Ishikawa (cell line): ENCODE results near the gene AGPAT3.

Experiments used
- CEBPB ChIP-seq: IDR thresholded peaks from 2 replicates; pipeline ENCODE4 v1.6.1; 2012
- CREB1 ChIP-seq: IDR thresholded peaks from 2 replicates; pipeline ENCODE4 v1.6.1; 2012; ENCODE audit warnings: low read depth
- EGR1 ChIP-seq: IDR thresholded peaks from 2 replicates; pipeline ENCODE4 v1.6.1; 2012
- EP300 ChIP-seq: IDR thresholded peaks from 2 replicates; pipeline ENCODE4 v1.6.1; 2012; ENCODE audit warnings: borderline replicate concordance
- FOXM1 ChIP-seq: IDR thresholded peaks from 2 replicates; pipeline ENCODE4 v1.6.1; 2012; ENCODE audit warnings: low read depth, borderline replicate concordance
- NFIC ChIP-seq: IDR thresholded peaks from 2 replicates; pipeline ENCODE4 v1.6.1; 2012
- RAD21 ChIP-seq: IDR thresholded peaks from 2 replicates; pipeline ENCODE4 v1.6.1; 2012; ENCODE audit warnings: low read depth
- TAF1 ChIP-seq: IDR thresholded peaks from 2 replicates; pipeline ENCODE4 v1.6.1; 2012; ENCODE audit warnings: low read depth, mild to moderate bottlenecking
- TCF12 ChIP-seq: IDR thresholded peaks from 2 replicates; pipeline ENCODE4 v1.6.1; 2012; ENCODE audit warnings: low read depth
- YY1 ChIP-seq: IDR thresholded peaks from 2 replicates; pipeline ENCODE4 v1.6.1; 2012; ENCODE audit warnings: low read depth
- ZBTB7A ChIP-seq: IDR thresholded peaks from 2 replicates; pipeline ENCODE4 v1.6.1; 2012; ENCODE audit warnings: low read depth
- TF ChIP-seq, protein P1 (sequence below): IDR thresholded peaks from 2 replicates; pipeline ENCODE4 v1.6.1; 2012
- TF ChIP-seq, protein P2 (sequence below): IDR thresholded peaks from 2 replicates; pipeline ENCODE4 v1.6.1; 2012
- TF ChIP-seq, protein P3 (sequence below): IDR thresholded peaks from 2 replicates; pipeline ENCODE4 v1.6.1; 2012; ENCODE audit warnings: low read depth, mild to moderate bottlenecking

DNA sequence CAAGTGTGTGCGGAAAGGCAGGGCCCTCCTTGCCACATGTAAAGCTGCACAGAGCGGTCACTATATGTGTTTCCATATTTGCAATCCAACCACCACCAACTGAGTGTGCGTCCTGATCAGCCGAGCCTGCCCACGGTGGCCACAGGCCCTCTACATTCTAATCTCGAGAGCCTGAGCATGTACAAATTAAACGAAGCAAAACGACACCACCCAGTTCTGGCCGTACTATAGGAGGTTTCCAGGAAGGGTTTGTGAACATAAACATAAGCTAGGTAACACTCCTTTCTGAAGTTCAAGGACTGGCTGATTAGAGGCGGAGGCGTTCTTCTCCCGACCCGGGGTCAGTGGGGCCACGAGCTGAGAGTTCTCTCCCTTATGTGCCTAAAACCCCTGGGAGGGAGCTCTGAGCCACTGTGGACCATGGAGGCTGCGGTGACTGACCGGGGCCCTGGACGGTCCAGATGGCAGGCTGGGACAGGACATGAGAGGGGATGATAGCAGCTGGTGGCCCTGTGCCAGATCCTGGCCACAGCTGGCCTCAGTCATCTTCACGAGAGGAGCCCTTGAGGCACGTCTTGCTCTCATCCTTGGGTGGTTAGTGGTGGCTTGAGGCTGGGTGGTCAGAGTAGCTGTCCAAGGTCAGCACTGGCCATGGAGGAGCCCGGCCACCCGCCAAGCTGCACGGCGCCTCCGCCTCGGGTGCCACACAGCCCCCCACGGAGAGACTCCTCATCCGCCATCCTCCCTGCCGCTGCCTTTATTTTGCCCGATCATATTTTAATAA, 108.0 kb downstream of the AGPAT3 start:
- TF ChIP-seq EP300 (no peak), YY1 (no peak), CEBPB (no peak), ZBTB7A (no peak), TAF1 (no peak), RAD21 (no peak), EGR1 (no peak), FOXM1 (no peak), NFIC (no peak), TCF12 (no peak), CREB1 (no peak)
- TF ChIP-seq, protein P1, sequence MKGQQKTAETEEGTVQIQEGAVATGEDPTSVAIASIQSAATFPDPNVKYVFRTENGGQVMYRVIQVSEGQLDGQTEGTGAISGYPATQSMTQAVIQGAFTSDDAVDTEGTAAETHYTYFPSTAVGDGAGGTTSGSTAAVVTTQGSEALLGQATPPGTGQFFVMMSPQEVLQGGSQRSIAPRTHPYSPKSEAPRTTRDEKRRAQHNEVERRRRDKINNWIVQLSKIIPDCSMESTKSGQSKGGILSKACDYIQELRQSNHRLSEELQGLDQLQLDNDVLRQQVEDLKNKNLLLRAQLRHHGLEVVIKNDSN = no peak
- TF ChIP-seq, protein P2, sequence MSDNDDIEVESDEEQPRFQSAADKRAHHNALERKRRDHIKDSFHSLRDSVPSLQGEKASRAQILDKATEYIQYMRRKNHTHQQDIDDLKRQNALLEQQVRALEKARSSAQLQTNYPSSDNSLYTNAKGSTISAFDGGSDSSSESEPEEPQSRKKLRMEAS = no peak
- TF ChIP-seq, protein P3, sequence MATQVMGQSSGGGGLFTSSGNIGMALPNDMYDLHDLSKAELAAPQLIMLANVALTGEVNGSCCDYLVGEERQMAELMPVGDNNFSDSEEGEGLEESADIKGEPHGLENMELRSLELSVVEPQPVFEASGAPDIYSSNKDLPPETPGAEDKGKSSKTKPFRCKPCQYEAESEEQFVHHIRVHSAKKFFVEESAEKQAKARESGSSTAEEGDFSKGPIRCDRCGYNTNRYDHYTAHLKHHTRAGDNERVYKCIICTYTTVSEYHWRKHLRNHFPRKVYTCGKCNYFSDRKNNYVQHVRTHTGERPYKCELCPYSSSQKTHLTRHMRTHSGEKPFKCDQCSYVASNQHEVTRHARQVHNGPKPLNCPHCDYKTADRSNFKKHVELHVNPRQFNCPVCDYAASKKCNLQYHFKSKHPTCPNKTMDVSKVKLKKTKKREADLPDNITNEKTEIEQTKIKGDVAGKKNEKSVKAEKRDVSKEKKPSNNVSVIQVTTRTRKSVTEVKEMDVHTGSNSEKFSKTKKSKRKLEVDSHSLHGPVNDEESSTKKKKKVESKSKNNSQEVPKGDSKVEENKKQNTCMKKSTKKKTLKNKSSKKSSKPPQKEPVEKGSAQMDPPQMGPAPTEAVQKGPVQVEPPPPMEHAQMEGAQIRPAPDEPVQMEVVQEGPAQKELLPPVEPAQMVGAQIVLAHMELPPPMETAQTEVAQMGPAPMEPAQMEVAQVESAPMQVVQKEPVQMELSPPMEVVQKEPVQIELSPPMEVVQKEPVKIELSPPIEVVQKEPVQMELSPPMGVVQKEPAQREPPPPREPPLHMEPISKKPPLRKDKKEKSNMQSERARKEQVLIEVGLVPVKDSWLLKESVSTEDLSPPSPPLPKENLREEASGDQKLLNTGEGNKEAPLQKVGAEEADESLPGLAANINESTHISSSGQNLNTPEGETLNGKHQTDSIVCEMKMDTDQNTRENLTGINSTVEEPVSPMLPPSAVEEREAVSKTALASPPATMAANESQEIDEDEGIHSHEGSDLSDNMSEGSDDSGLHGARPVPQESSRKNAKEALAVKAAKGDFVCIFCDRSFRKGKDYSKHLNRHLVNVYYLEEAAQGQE = 0 out of 2 replicates have a peak, but pooled peaks have one; percentile 11
